Measurements from ENCODE around the gene INF2. TPM values are rescaled to one million over a fixed set of nuclear protein-coding genes. Genes with fewer than 3 reads are reported as not detected.

Gene INF2
- total RNA-seq, 1 donor from 2014 or later: 86.6 TPM

- no peaks in the 10 kb centered on the region for H3K36me3 Mint-ChIP-seq (ENCODE audit: low read depth)
- H3K27me3 Mint-ChIP-seq (ENCODE audit: insufficient read depth): no peaks in the 10 kb centered on the region
- H3K27ac Mint-ChIP-seq: no peak overlapping the region
- no peaks in the 10 kb centered on the region for H3K9me3 Mint-ChIP-seq
- DNase-seq (ENCODE audit: low spot score): no peak
- intact Hi-C loops (cut with micrococcal nuclease): no loop called here
- H3K4me1 Mint-ChIP-seq (ENCODE audit: low read depth): no peaks in the 10 kb centered on the region
- H3K4me3 Mint-ChIP-seq: no peak overlapping the region
These were observed 41.1 kb downstream of the INF2 start for GRCh38 chr14:104730487-104730886.

- Mint-ChIP-seq H3K27ac (no peak overlapping the region), H3K27me3 (ENCODE audit: insufficient read depth) (no peaks in the 10 kb centered on the region), H3K4me3 (no peak overlapping the region), H3K9me3 (no peaks in the 10 kb centered on the region), H3K4me1 (ENCODE audit: low read depth) (no peaks in the 10 kb centered on the region), H3K36me3 (ENCODE audit: low read depth) (no peaks in the 10 kb centered on the region)
- DNase-seq (ENCODE audit: low spot score): no peak
- intact Hi-C loops (cut with micrococcal nuclease): no loop called here
These were observed 42.2 kb downstream of the INF2 start for GRCh38 chr14:104731320-104732294.

- intact Hi-C loops (cut with micrococcal nuclease): no loop called here
- H3K27ac Mint-ChIP-seq: no peak overlapping the region
- no peaks in the 10 kb centered on the region for H3K4me1 Mint-ChIP-seq (ENCODE audit: low read depth)
- no peaks in the 10 kb centered on the region for H3K36me3 Mint-ChIP-seq (ENCODE audit: low read depth)
- no peak overlapping the region for H3K4me3 Mint-ChIP-seq
- H3K9me3 Mint-ChIP-seq: no peaks in the 10 kb centered on the region
- no peak for DNase-seq (ENCODE audit: low spot score)
- no peaks in the 10 kb centered on the region for H3K27me3 Mint-ChIP-seq (ENCODE audit: insufficient read depth)
These were observed 43.0 kb downstream of the INF2 start for GRCh38 chr14:104732355-104732804.

DNA sequence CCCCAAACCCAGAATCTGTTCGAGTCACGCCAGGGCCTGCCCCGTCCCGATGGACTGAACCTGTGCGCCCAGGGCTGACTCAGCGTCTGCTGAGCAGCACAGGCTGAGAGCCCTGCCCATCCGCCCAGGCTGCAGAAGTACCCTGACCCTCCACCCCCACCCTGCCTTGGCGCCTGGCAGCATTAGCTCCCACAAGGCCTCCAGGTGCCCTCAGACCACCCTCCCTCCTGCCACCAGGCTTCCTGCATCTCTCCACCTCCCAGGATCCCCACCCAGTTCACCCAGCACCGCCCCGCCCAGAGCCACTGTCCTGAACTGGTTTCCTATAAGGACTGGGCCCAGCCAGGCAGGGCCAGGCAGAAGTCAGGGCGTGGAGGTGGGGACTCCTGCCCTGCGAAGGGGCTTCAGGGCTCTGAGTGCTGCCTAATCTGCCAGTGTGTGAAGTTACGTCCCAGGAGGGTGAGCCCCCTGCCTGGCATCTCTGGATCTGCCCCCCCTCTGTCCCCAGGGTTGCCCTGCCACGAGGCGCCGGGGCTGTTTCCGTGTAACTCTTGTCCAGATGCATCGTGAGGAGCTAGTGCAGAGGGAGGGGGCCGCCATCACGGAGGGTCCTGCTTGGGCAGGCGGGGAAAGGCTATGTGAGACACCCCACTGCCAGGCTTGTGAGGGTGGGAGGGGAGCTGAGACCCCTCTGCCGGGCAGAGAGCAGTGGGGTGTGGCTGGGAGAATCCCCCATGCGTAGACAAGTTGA is 43.7 kb downstream of the INF2 start:
- no peak for DNase-seq (ENCODE audit: low spot score)
- Mint-ChIP-seq H3K36me3 (ENCODE audit: low read depth) (no peaks in the 10 kb centered on the region), H3K4me3 (no peak overlapping the region), H3K4me1 (ENCODE audit: low read depth) (no peaks in the 10 kb centered on the region), H3K27me3 (ENCODE audit: insufficient read depth) (no peaks in the 10 kb centered on the region), H3K27ac (no peak overlapping the region), H3K9me3 (no peaks in the 10 kb centered on the region)
- intact Hi-C loops (cut with micrococcal nuclease): no loop called here

DNA sequence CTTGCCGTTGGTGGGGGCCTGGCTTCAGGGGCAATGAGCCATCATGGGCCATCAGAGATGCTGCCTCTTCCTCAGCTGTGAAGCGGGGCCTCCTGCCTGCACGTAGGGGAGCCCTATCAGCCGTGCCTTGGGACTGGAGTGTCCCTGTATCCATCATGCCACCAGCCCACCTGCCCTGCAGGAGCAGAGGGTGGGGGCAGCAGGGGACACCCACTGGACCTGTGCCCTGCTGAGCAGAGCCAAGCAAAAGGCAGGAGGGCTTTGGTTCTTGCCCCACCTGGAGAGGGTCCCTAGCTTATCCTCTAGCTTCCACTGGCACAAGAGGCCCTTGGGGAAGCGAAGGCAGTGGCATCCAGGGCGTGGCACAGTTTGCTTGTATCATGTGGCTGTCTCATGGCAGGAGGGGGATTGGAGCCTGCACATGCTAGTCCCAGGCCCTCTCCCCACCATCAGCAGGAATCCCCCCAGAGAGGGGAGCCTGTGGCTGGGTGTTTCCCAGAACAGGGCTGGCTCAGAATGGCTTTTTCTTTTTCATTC is 44.7 kb downstream of the INF2 start:
- intact Hi-C loops (cut with micrococcal nuclease): no loop called here
- Mint-ChIP-seq H3K27ac (no peak overlapping the region), H3K4me3 (no peak overlapping the region), H3K36me3 (ENCODE audit: low read depth) (no peaks in the 10 kb centered on the region), H3K4me1 (ENCODE audit: low read depth) (no peaks in the 10 kb centered on the region), H3K27me3 (ENCODE audit: insufficient read depth) (no peaks in the 10 kb centered on the region), H3K9me3 (no peaks in the 10 kb centered on the region)
- DNase-seq (ENCODE audit: low spot score): no peak

DNA sequence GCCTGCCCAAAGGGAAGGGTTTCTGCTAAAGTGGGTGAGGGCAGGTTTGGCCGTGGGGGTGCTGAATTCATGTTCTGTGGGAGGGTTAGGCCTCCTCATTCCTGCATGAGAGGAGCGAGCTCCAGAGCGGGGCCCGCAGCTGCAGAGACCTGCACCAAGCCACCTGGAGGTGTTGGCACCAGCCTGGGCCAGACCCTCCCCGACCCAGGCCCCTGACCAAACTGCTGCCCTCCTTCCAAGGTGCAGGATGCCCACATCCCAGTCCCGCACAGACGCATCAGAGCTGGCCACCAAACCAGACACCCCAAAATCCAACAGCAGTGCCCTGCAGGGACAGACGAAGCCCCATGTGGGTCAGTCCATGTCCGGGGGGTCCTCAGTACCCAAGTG is 45.2 kb downstream of the INF2 start:
- Mint-ChIP-seq H3K27me3 (ENCODE audit: insufficient read depth) (no peaks in the 10 kb centered on the region), H3K4me1 (ENCODE audit: low read depth) (no peaks in the 10 kb centered on the region), H3K27ac (no peak overlapping the region), H3K36me3 (ENCODE audit: low read depth) (no peaks in the 10 kb centered on the region), H3K9me3 (no peaks in the 10 kb centered on the region), H3K4me3 (no peak overlapping the region)
- no peak for DNase-seq (ENCODE audit: low spot score)
- intact Hi-C loops (cut with micrococcal nuclease): no loop called here

- Mint-ChIP-seq H3K4me1 (ENCODE audit: low read depth) (no peaks in the 10 kb centered on the region), H3K4me3 (no peak overlapping the region)
These were observed 45.8 kb downstream of the INF2 start for GRCh38 chr14:104734991-104735779.

GRCh38 chr14:104735830-104736642 is 46.6 kb downstream of the INF2 start:
- H3K36me3 Mint-ChIP-seq (ENCODE audit: low read depth): no peaks in the 10 kb centered on the region
- H3K27me3 Mint-ChIP-seq (ENCODE audit: insufficient read depth): no peaks in the 10 kb centered on the region
- H3K27ac Mint-ChIP-seq: no peak overlapping the region
- H3K4me3 Mint-ChIP-seq: no peak overlapping the region
- no peaks in the 10 kb centered on the region for H3K9me3 Mint-ChIP-seq
- intact Hi-C loops (cut with micrococcal nuclease): no loop called here
- DNase-seq (ENCODE audit: low spot score): no peak
- H3K4me1 Mint-ChIP-seq (ENCODE audit: low read depth): no peaks in the 10 kb centered on the region

More at GRCh38 chr14:104734991-104735779, 45.8 kb downstream of the INF2 start:
- H3K27ac Mint-ChIP-seq: no peak overlapping the region
- no peaks in the 10 kb centered on the region for H3K9me3 Mint-ChIP-seq
- no peaks in the 10 kb centered on the region for H3K36me3 Mint-ChIP-seq (ENCODE audit: low read depth)
- DNase-seq (ENCODE audit: low spot score): no peak
- no peaks in the 10 kb centered on the region for H3K27me3 Mint-ChIP-seq (ENCODE audit: insufficient read depth)
- intact Hi-C loops (cut with micrococcal nuclease): no loop called here

DNA sequence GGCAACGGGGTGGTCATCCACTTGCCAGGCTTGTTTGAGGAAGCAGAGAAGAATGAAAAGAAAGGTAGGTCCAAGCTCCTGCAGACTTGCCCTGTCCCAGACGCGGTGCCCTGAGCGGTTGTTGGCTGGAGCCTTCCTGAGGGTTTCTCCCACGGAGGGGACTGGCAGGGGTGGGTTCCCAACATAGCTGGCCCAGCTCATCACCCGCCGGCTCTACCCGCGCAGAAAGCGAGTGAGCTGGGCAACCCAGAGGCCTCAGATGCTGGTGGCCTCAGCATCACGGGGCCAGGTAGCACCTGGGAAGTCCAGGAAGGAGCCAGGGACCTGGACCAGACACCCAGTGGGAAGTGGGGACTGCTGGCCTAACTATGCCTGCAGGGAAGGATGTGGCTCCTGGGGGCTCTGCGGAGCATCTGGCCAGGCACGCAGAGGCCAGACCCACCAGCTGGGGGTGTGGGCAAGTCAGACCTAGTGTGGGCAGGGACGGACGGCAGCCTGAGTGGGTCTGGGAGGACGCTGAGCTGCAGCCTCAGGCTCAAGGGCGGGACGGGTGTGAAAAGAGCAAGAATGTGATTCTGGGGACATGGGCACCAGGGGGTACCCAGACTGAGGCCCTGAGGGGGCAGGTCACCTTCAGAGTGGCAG is 49.1 kb downstream of the INF2 start:
- H3K4me3 Mint-ChIP-seq: no peak overlapping the region
- no peaks in the 10 kb centered on the region for H3K4me1 Mint-ChIP-seq (ENCODE audit: low read depth)
- no peaks in the 10 kb centered on the region for H3K27me3 Mint-ChIP-seq (ENCODE audit: insufficient read depth)
- no peak for DNase-seq (ENCODE audit: low spot score)
- intact Hi-C loops (cut with micrococcal nuclease): no loop called here
- no peaks in the 10 kb centered on the region for H3K36me3 Mint-ChIP-seq (ENCODE audit: low read depth)
- H3K27ac Mint-ChIP-seq: no peak overlapping the region
- no peaks in the 10 kb centered on the region for H3K9me3 Mint-ChIP-seq

GRCh38 chr14:104739026-104739425 is 49.6 kb downstream of the INF2 start:
- intact Hi-C loops (cut with micrococcal nuclease): no loop called here
- H3K4me1 Mint-ChIP-seq (ENCODE audit: low read depth): no peaks in the 10 kb centered on the region
- no peak for DNase-seq (ENCODE audit: low spot score)
- no peak overlapping the region for H3K27ac Mint-ChIP-seq
- no peak overlapping the region for H3K4me3 Mint-ChIP-seq
- H3K36me3 Mint-ChIP-seq (ENCODE audit: low read depth): no peaks in the 10 kb centered on the region
- no peaks in the 10 kb centered on the region for H3K27me3 Mint-ChIP-seq (ENCODE audit: insufficient read depth)
- H3K9me3 Mint-ChIP-seq: no peaks in the 10 kb centered on the region

GRCh38 chr14:104739546-104740516 is 50.4 kb downstream of the INF2 start:
- no peaks in the 10 kb centered on the region for H3K4me1 Mint-ChIP-seq (ENCODE audit: low read depth)
- H3K4me3 Mint-ChIP-seq: no peak overlapping the region
- no peak overlapping the region for H3K27ac Mint-ChIP-seq
- H3K36me3 Mint-ChIP-seq (ENCODE audit: low read depth): no peaks in the 10 kb centered on the region
- intact Hi-C loops (cut with micrococcal nuclease): no loop called here
- no peak for DNase-seq (ENCODE audit: low spot score)
- H3K9me3 Mint-ChIP-seq: no peaks in the 10 kb centered on the region
- no peaks in the 10 kb centered on the region for H3K27me3 Mint-ChIP-seq (ENCODE audit: insufficient read depth)
